ENCODE data around the gene LCN6.
"Not testable (repeated sequence)": the region's sequence is repeated elsewhere in the genome, so short reads cannot be mapped to it uniquely, and the experiment has no call there.

The LCN6 gene

GRCh38 chr9:136786451-136786850 lies 38.1 kb upstream of the LCN6 start:
- DNase-seq (ENCODE audit: low spot score) = no peak
- no peak for TF ChIP-seq CTCF (IDR thresholded peaks at IDR 0.05; ENCODE audit: extremely low read depth, missing control alignments)

DNA sequence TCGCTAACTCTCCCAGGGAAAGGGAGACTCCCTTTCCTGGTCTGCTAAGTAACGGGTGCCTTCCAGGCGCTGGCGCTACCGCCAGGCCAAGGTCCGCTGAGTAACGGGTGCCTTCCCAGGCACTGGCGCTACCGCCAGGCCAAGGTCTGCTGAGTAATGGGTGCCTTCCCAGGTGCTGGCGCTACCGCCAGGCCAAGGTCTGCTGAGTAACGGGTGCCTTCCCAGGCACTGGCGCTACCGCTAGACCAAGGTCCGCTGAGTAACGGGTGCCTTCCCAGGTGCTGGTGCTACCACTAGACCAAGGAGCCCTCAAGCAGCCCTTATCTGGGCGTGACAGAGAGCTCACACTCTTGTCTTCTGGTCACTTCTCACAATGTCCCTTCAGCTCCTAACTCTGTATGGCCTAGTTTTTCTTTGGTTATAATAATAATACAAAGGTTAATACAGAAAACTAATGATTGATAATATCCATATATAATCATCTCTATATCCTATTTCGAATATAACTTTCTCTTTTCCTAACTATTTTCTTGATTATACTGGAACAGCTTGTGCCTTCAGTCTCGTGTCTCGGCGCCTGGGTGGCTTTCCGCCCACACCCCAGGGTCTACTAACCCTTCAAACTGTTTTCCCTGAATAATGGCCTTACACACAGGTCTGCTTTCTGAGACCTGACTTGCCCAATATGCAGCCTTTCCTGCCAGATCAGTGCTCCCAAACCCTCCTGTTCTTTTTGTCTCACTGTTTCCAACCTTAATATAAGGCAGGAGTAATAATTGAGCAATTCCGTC lies 37.4 kb upstream of the LCN6 start:
- not testable (repeated sequence) for DNase-seq (ENCODE audit: low spot score)

DNA sequence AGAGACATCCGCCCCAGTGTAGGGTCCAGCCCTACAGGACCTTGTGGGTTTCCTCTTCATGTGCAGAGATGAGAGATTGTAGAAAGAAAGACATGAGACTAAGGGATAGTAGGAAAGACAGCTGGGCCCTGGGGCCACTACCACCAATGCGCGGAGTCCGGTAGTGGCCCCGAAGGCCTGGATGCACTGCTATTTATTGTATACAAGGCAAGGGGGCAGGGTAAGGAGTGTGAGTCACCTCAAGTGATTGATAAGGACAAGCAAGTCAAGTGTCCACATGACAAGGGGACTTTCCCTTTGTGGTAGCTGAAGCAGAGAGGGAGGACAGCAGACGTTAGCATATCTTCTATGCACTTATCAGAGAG lies 36.7 kb upstream of the LCN6 start:
- no peak for DNase-seq (ENCODE audit: low spot score)
- TF ChIP-seq CTCF (IDR thresholded peaks at IDR 0.05; ENCODE audit: extremely low read depth, missing control alignments) = no peak

DNA sequence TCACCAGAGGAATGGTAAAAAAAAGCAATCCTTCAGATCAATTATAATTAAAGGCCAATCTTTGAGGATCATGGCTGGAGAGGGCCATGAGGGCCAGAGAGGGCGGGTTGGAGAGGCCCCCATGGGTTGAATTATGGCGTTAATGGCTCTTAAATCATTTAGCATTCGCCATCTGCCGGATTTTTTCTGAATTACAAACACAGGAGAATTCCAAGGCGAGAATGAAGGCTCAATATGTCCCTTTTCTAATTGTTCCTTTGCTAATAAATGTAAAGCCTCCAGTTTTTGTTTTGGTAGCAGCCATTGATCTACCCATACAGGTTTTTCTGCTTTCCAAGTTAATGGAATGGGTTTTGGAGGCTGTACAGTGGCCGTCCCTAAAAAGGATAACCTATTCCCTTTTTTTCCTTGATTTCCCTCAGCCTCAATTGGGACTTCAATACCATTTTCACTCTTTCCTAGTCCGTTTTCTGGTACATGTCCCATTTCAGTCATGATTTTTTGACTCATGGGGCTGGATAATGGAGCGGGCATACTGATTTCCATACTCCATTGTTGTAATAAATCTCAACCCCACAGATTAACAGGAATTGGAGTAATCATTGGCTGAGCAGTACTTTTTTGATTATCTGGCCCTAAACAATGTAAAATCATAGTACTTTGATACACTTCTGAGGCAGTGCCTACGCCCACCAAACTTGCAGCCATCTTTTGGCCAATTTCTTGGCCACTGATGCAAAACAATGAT lies 36.1 kb upstream of the LCN6 start:
- TF ChIP-seq CTCF (IDR thresholded peaks at IDR 0.05; ENCODE audit: extremely low read depth, missing control alignments) = peak; percentile 8
- DNase-seq (ENCODE audit: low spot score) = peak; percentile 34

- no peak for TF ChIP-seq CTCF (IDR thresholded peaks at IDR 0.05; ENCODE audit: extremely low read depth, missing control alignments)
- DNase-seq (ENCODE audit: low spot score) = no peak
Observed at GRCh38 chr9:136782452-136782851, 34.1 kb upstream of the LCN6 start.

GRCh38 chr9:136779808-136780207 lies 31.5 kb upstream of the LCN6 start:
- no peak for TF ChIP-seq CTCF (IDR thresholded peaks at IDR 0.05; ENCODE audit: extremely low read depth, missing control alignments)
- DNase-seq (ENCODE audit: low spot score) = no peak

- no peak for DNase-seq (ENCODE audit: low spot score)
Observed at GRCh38 chr9:136777359-136777758, 29.0 kb upstream of the LCN6 start.

More at GRCh38 chr9:136777359-136777758, 29.0 kb upstream of the LCN6 start:
- no peak for TF ChIP-seq CTCF (IDR thresholded peaks at IDR 0.05; ENCODE audit: extremely low read depth, missing control alignments)

Measured in GM20000 (cell line).